Activated CD8-positive, alpha-beta T cell treated with anti-CD3 and anti-CD28 coated beads for 36 hours (primary cell): ENCODE data around the gene STOM. TPM values are rescaled to one million over a fixed set of nuclear protein-coding genes. Genes with fewer than 3 reads are reported as not detected.

ENCODE experiments used
- ATAC-seq: fragments of 200-7000 bp; cut with Tn5 transposase; one replicate; pipeline ENCODE4 v1.10.0; 2021; ENCODE audit warnings: mild to moderate bottlenecking, moderate library complexity
- CTCF ChIA-PET: fragments of 350-600 bp; sonication (Branson Sonifier 250); formaldehyde crosslinking; loops from one replicate; lab custom pipeline; 2021; ENCODE audit warnings: antibody characterized with exemption; lab: Charles Lee
- POLR2A ChIA-PET: fragments of 350-600 bp; sonication (Branson Sonifier 250); formaldehyde crosslinking; loops from one replicate; lab custom pipeline; 2021; ENCODE audit warnings: antibody characterized with exemption; lab: Charles Lee
- DNase-seq: peaks from one replicate; pipeline ENCODE4 v3.0.0-alpha.2; 2020
- H3K27ac Mint-ChIP-seq: one replicate; pipeline ENCODE4 v1.8.0; 2021; ENCODE audit warnings: mild to moderate bottlenecking, mixed read lengths
- H3K27me3 Mint-ChIP-seq: one replicate; pipeline ENCODE4 v1.8.0; 2021; ENCODE audit warnings: mixed read lengths
- H3K36me3 Mint-ChIP-seq: one replicate; pipeline ENCODE4 v1.8.0; 2021; ENCODE audit warnings: low read depth, mixed read lengths
- H3K4me1 Mint-ChIP-seq: one replicate; pipeline ENCODE4 v1.8.0; 2021; ENCODE audit warnings: low read depth, mixed read lengths
- H3K4me3 Mint-ChIP-seq: one replicate; pipeline ENCODE4 v1.8.0; 2021; ENCODE audit warnings: mild to moderate bottlenecking, moderate library complexity, mixed read lengths
- H3K9me3 Mint-ChIP-seq: one replicate; pipeline ENCODE4 v1.8.0; 2021; ENCODE audit warnings: mixed read lengths
- CTCF ChIP-seq: fragments of 200-600 bp; IDR thresholded peaks from one replicate; pipeline ENCODE4 v1.8.0; 2022; ENCODE audit warnings: antibody characterized with exemption, mild to moderate bottlenecking
- intact Hi-C: fragments of 100-400 bp; cut with micrococcal nuclease; formaldehyde crosslinking; loops from one replicate; pipeline ENCODE4 v1.10.0; 2022
- total RNA-seq, 2 experiments: library from RNA; stranded (reverse); gene quantifications; one replicate each; pipeline ENCODE4 v1.2.3, GENCODE V29; 2021

Gene STOM
- total RNA-seq, 2 experiments from 2014 or later: 31.7 to 32.5 TPM

GRCh38 chr9:121316378-121316777 lies 53.7 kb downstream of the STOM start:
- TF ChIP-seq CTCF: no peak
- Mint-ChIP-seq H3K27ac (no peak overlapping the region), H3K36me3 (no peaks in the 10 kb centered on the region), H3K9me3 (no peaks in the 10 kb centered on the region), H3K4me1 (peaks cover 7% of the 10 kb centered on the region), H3K27me3 (no peaks in the 10 kb centered on the region), H3K4me3 (no peak overlapping the region)
- ATAC-seq: no peak
- intact Hi-C loops: no loop called here
- CTCF ChIA-PET: interaction anchor here (1.1 to 9.2 kb wide), 4 partner anchors 10 to 95 kb away, joined by 4 to 378 read pairs (median 73); no protein-coding TSS in a partner anchor
- DNase-seq: no peak
- POLR2A ChIA-PET: no interaction called here

DNA sequence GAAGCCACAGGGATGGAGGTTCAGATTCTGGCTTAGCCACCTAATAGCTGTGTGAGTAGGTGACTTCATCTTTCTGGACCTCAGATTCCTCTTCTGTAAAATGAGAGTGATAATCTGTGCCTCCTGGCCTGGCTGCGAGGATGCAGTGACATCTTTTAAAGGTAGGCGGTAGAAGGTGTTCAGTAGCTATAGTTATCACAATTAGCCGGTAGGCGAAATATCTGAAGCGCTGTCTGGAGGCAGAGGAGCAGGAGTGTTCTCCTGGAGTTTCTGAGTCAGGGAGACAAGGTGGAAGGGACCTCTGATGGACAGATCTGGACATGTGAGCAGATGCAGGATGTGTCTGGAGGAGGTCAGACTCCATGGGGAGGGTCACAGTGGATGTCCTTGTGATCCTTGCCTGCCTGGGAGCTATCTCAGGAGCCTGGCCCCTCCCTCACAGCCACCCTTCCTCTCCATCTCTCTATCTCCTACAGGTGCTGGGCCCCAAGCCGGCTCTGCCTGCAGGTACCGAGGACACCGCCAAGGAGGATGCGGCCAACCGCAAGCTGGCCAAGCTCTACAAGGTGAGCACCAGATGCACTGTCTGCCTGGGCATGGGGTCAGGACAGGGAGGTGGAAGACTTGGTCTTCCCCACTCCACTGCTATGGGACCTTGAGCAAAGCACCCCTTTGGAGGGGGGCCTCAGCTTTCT lies 56.4 kb downstream of the STOM start:
- H3K36me3 Mint-ChIP-seq: no peaks in the 10 kb centered on the region
- H3K4me3 Mint-ChIP-seq: no peak overlapping the region
- POLR2A ChIA-PET: no interaction called here
- no peaks in the 10 kb centered on the region for H3K27me3 Mint-ChIP-seq
- no peak for DNase-seq
- no peak overlapping the region for H3K27ac Mint-ChIP-seq
- no peak for TF ChIP-seq CTCF
- CTCF ChIA-PET: interaction anchor here (1.0 to 9.2 kb wide), 2 partner anchors 27 to 87 kb away, joined by 4 to 378 read pairs; no protein-coding TSS in a partner anchor
- no peaks in the 10 kb centered on the region for H3K9me3 Mint-ChIP-seq
- H3K4me1 Mint-ChIP-seq: no peaks in the 10 kb centered on the region
- no peak for ATAC-seq
- intact Hi-C loops: no loop called here

- ATAC-seq: no peak
- intact Hi-C loops: no loop called here
- Mint-ChIP-seq H3K27me3 (no peaks in the 10 kb centered on the region), H3K27ac (no peak overlapping the region), H3K4me1 (no peaks in the 10 kb centered on the region), H3K36me3 (no peaks in the 10 kb centered on the region), H3K9me3 (no peaks in the 10 kb centered on the region), H3K4me3 (no peak overlapping the region)
- POLR2A ChIA-PET: no interaction called here
- no peak for TF ChIP-seq CTCF
- CTCF ChIA-PET: no interaction called here
- no peak for DNase-seq
Measured at GRCh38 chr9:121312169-121312568, 57.9 kb downstream of the STOM start.

DNA sequence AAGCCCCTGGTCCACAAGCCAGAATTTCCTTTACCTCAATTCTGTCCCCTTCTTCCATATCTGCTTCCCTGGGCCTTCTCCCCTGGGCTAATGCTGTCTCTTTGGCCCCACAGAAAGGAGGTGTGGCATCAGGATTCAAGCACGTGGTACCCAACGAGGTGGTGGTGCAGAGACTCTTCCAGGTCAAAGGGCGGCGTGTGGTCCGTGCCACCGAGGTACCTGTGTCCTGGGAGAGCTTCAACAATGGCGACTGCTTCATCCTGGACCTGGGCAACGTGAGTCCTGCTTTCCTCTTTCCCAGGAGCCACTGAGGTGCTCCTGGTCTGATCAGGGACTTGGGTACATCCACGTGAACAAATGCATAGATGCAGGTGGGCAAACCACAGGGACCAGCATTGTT lies 59.5 kb downstream of the STOM start:
- POLR2A ChIA-PET: no interaction called here
- Mint-ChIP-seq H3K4me1 (no peaks in the 10 kb centered on the region), H3K27me3 (no peaks in the 10 kb centered on the region), H3K9me3 (no peaks in the 10 kb centered on the region), H3K27ac (no peak overlapping the region), H3K4me3 (no peak overlapping the region), H3K36me3 (no peaks in the 10 kb centered on the region)
- CTCF ChIA-PET: interaction anchor here (0.9 to 1.6 kb wide), 2 partner anchors 32 to 137 kb away, joined by 3 to 4 read pairs; no protein-coding TSS in a partner anchor
- ATAC-seq (no peak), DNase-seq (no peak)
- intact Hi-C loops: no loop called here
- TF ChIP-seq CTCF: no peak

- ChIA-PET CTCF (interaction anchor here (0.9 to 6.0 kb wide), 3 partner anchors 10 to 138 kb away, joined by 3 to 38 read pairs (median 4); no protein-coding TSS in a partner anchor), POLR2A (interaction anchor here (1.3 kb wide), 1 partner anchor 11 kb away, joined by 3 read pairs; no protein-coding TSS in a partner anchor)
- Mint-ChIP-seq H3K4me3 (no peak overlapping the region), H3K9me3 (no peaks in the 10 kb centered on the region), H3K27me3 (no peaks in the 10 kb centered on the region), H3K4me1 (no peaks in the 10 kb centered on the region), H3K36me3 (no peaks in the 10 kb centered on the region), H3K27ac (no peak overlapping the region)
- no peak for ATAC-seq
- TF ChIP-seq CTCF: no peak
- intact Hi-C loops: no loop called here
- DNase-seq: no peak
Measured at GRCh38 chr9:121309833-121310425, 60.1 kb downstream of the STOM start.
